ENCODE data around the gene CFAP57. TPM values are rescaled to one million over a fixed set of nuclear protein-coding genes. Genes with fewer than 3 reads are reported as not detected.
"Not testable (repeated sequence)": the region's sequence is repeated elsewhere in the genome, so short reads cannot be mapped to it uniquely, and the experiment has no call there.

Gene CFAP57
- total RNA-seq, 4 donors from 2014 or later: 0.10 to 0.81 (median 0.11) TPM; not detected in 1

DNA sequence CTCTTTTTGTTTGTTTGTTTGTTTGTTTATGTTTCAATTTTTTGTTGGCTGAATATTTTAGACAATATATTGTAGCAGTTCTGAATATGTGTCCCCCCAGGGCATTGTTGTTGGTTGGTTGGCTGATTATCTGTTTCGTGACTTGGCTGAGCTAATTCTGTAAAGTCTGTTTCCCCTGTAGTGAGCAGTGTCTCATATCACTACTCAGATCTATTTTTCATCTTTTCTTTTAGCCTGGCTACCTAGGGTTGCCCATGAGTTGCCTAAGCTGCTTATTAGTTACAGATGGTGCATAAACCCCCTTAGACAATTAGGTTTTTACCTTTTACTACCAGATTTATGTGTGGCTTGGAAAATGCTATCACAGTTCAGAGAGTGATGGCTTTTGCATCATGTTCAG, 32.3 kb downstream of the CFAP57 start:
- Histone ChIP-seq H3K9me3 (no peaks in the 10 kb centered on the region), H3K27me3 (no peaks in the 10 kb centered on the region), H3K4me3 (no peak overlapping the region), H3K36me3 (no peaks in the 10 kb centered on the region), H3K4me1 (peaks cover 14% of the 10 kb centered on the region), H3K27ac (no peak overlapping the region)
- no peak for TF ChIP-seq POLR2AphosphoS5 (IDR thresholded peaks at IDR 0.05)
- TF ChIP-seq, protein P1, sequence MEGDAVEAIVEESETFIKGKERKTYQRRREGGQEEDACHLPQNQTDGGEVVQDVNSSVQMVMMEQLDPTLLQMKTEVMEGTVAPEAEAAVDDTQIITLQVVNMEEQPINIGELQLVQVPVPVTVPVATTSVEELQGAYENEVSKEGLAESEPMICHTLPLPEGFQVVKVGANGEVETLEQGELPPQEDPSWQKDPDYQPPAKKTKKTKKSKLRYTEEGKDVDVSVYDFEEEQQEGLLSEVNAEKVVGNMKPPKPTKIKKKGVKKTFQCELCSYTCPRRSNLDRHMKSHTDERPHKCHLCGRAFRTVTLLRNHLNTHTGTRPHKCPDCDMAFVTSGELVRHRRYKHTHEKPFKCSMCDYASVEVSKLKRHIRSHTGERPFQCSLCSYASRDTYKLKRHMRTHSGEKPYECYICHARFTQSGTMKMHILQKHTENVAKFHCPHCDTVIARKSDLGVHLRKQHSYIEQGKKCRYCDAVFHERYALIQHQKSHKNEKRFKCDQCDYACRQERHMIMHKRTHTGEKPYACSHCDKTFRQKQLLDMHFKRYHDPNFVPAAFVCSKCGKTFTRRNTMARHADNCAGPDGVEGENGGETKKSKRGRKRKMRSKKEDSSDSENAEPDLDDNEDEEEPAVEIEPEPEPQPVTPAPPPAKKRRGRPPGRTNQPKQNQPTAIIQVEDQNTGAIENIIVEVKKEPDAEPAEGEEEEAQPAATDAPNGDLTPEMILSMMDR (IDR thresholded peaks at IDR 0.05): no peak
- TF ChIP-seq EP300 (IDR thresholded peaks at IDR 0.05): no peak
- no peak for TF ChIP-seq POLR2A (IDR thresholded peaks at IDR 0.05)
- 85% methylated on average over 1 of the region's 1 CpG for WGBS
- DNase-seq (ENCODE audit: low spot score in 2 of 2): no peak

DNA sequence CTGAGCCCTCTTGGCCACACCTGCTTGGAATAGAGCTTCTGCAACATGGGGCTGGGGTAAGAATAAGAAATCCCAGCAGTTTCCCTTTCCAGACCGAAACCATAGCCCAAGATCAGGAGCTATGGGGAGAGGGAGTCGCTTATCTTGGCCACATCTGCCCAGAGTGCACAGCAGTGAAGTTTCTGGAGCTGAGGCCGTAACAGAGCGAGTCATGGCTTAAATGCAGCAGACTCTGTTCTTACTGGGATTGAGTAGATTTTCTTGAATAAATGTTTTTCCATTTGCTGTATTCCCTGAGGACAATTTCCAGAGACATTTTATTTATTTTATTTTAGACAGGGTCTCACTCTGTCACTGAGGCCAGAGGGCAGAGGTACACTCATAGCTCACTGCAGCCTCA, 33.5 kb downstream of the CFAP57 start:
- no peaks in the 10 kb centered on the region for H3K36me3 ChIP-seq
- 76% methylated on average over 4 of the region's 4 CpGs for WGBS
- H3K27me3 ChIP-seq: no peaks in the 10 kb centered on the region
- H3K9me3 ChIP-seq: no peaks in the 10 kb centered on the region
- DNase-seq (ENCODE audit: low spot score in 2 of 2): no peak
- H3K4me3 ChIP-seq: no peak overlapping the region
- H3K27ac ChIP-seq: no peak overlapping the region
- peaks cover 14% of the 10 kb centered on the region for H3K4me1 ChIP-seq
- TF ChIP-seq POLR2AphosphoS5 (IDR thresholded peaks at IDR 0.05) (no peak), EP300 (IDR thresholded peaks at IDR 0.05) (no peak), POLR2A (IDR thresholded peaks at IDR 0.05) (no peak)
- TF ChIP-seq, protein P1 (IDR thresholded peaks at IDR 0.05): no peak

DNA sequence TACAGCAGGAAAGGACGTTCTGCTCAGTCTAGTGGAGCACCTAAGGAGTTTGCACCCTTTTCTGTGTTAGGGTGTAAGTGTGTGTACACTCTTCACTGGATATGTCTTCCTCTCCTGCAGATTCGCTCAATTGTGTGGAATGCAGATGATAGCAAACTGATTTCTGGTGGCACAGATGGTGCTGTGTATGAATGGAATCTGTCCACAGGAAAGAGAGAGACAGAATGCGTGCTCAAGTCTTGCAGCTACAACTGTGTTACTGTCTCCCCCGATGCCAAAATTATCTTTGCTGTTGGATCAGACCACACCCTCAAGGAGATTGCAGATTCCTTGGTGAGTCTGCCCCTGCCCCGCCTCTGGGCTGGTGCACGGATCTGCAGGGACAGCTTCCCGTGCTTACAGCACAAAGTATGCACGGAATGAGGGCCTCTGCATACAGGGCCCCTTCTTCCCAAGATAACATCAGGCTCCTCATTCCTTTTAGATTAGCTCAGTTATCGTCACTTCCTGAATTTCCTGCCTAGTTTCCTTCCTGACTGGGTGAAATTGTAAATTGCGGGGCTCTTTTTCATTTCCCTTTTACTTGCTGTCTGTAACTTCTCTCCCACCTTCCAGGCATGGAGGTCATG, 34.6 kb downstream of the CFAP57 start:
- Histone ChIP-seq H3K36me3 (no peaks in the 10 kb centered on the region), H3K9me3 (no peaks in the 10 kb centered on the region), H3K27me3 (no peaks in the 10 kb centered on the region), H3K27ac (no peak overlapping the region), H3K4me1 (peaks cover 14% of the 10 kb centered on the region), H3K4me3 (no peak overlapping the region)
- 11% methylated on average over 10 of the region's 10 CpGs for WGBS
- DNase-seq (ENCODE audit: low spot score in 2 of 2): no peak
- TF ChIP-seq, protein P1 (IDR thresholded peaks at IDR 0.05): no peak
- TF ChIP-seq POLR2AphosphoS5 (IDR thresholded peaks at IDR 0.05): peak in 1 of 3 donors; percentile 10

DNA sequence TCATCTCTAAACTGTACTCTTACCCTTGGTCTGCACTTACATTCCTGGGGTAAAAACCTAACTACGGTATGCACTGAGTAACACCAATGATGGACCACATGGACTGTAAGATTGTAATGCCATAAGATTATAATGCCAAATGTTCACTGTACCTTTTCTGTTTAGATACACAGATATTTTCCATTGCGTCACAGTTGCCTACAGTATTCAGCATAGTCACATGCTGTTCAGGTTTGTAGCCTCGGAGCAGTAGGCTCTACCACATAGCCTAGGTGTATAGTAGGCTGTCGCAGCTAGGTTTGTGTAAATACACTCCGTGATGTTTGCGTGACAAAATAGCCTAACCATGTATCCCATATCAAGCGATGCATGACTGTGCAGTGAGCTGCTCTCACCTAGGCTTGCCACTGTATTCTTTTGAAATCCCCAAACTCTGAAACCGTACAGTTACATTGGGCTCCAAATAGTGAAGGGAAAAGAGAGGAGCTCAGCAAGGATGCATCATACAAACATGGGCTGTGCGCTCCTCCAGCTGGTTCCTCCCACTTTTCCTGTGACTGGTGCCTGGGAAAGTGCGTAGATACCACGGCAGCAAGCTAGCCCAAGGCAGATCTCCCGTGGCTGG, 35.2 kb downstream of the CFAP57 start:
- peaks cover 14% of the 10 kb centered on the region for H3K4me1 ChIP-seq
- no peak for DNase-seq (ENCODE audit: low spot score in 2 of 2)
- WGBS: 68% methylated on average over 12 of the region's 12 CpGs
- H3K27me3 ChIP-seq: no peaks in the 10 kb centered on the region
- H3K36me3 ChIP-seq: no peaks in the 10 kb centered on the region
- TF ChIP-seq POLR2A (IDR thresholded peaks at IDR 0.05) (no peak), EP300 (IDR thresholded peaks at IDR 0.05) (no peak), POLR2AphosphoS5 (IDR thresholded peaks at IDR 0.05) (no peak)
- TF ChIP-seq, protein P1 (IDR thresholded peaks at IDR 0.05): no peak
- no peak overlapping the region for H3K4me3 ChIP-seq
- no peaks in the 10 kb centered on the region for H3K9me3 ChIP-seq
- H3K27ac ChIP-seq: no peak overlapping the region

DNA sequence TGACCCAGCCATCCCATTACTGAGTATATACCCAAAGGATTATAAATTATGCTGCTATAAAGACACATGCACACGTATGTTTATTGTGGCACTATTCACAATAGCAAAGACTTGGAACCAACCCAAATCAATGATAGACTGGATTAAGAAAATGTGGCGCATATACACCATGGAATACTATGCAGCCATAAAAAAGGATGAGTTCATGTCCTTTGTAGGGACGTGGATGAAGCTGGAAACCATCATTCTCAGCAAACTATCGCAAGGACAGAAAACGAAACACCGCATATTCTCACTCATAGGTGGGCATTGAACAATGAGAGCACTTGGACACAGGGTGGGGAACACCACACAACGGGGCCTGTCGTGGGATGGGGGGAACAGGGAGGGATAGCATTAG, 36.1 kb downstream of the CFAP57 start:
- DNase-seq (ENCODE audit: low spot score in 2 of 2); H3K27me3 ChIP-seq; H3K27ac ChIP-seq; H3K36me3 ChIP-seq; H3K4me3 ChIP-seq; H3K9me3 ChIP-seq: not testable (repeated sequence)
- peaks cover 14% of the 10 kb centered on the region for H3K4me1 ChIP-seq
- 98% methylated on average over 8 of the region's 8 CpGs for WGBS

Data from suprapubic skin (tissue), 4 donors.